Measurements from ENCODE around the gene AGR3. TPM values are rescaled to one million over a fixed set of nuclear protein-coding genes. Genes with fewer than 3 reads are reported as not detected.

Gene AGR3
- total RNA-seq, 1 donor from 2014 or later: not detected

- H3K9ac ChIP-seq: no peak overlapping the region
- no peak overlapping the region for H3K4me2 ChIP-seq
- H3K9me3 ChIP-seq (ENCODE audit: low read depth): no peaks in the 10 kb centered on the region
- no peaks in the 10 kb centered on the region for H3K4me1 ChIP-seq
- Mint-ChIP-seq H3K27me3 (ENCODE audit: insufficient read depth, low read depth) (no peaks in the 10 kb centered on the region), H3K27ac (no peak overlapping the region), H3K36me3 (no peaks in the 10 kb centered on the region), H3K9me3 (peaks cover 12% of the 10 kb centered on the region), H3K4me3 (no peak overlapping the region), H3K4me1 (no peaks in the 10 kb centered on the region)
- H3K27me3 ChIP-seq: no peaks in the 10 kb centered on the region
- H3K4me3 ChIP-seq: no peak overlapping the region
- H3K79me2 ChIP-seq (ENCODE audit: low read depth): no peaks in the 10 kb centered on the region
- H3K36me3 ChIP-seq: no peaks in the 10 kb centered on the region
- no peak for TF ChIP-seq CTCF (IDR thresholded peaks at IDR 0.05)
- TF ChIP-seq EZH2phosphoT487 (IDR thresholded peaks at IDR 0.05): no peak
- TF ChIP-seq EZH2 (IDR thresholded peaks at IDR 0.05): no peak
- H3K27ac ChIP-seq: no peak overlapping the region
- DNase-seq (ENCODE audit: low spot score): no peak
- H4K20me1 ChIP-seq (ENCODE audit: low read depth): no peaks in the 10 kb centered on the region
- H3F3A ChIP-seq (ENCODE audit: low read depth): no peaks in the 10 kb centered on the region
- H2AFZ ChIP-seq (replicated peaks): no peak overlapping the region
Observed at GRCh38 chr7:16833373-16833772, 48.4 kb downstream of the AGR3 start.

GRCh38 chr7:16826060-16826459 lies 55.7 kb downstream of the AGR3 start:
- H2AFZ ChIP-seq (replicated peaks): no peak overlapping the region
- H3K27ac ChIP-seq: no peak overlapping the region
- no peak overlapping the region for H3K4me2 ChIP-seq
- H3K27me3 Mint-ChIP-seq (ENCODE audit: insufficient read depth, low read depth): no peaks in the 10 kb centered on the region
- H3K36me3 ChIP-seq: no peaks in the 10 kb centered on the region
- no peaks in the 10 kb centered on the region for H3K9me3 ChIP-seq (ENCODE audit: low read depth)
- H3K4me1 ChIP-seq: no peaks in the 10 kb centered on the region
- H3F3A ChIP-seq (ENCODE audit: low read depth): no peaks in the 10 kb centered on the region
- H3K27me3 ChIP-seq: no peaks in the 10 kb centered on the region
- H3K36me3 Mint-ChIP-seq: no peaks in the 10 kb centered on the region
- TF ChIP-seq CTCF (IDR thresholded peaks at IDR 0.05) (no peak), EZH2phosphoT487 (IDR thresholded peaks at IDR 0.05) (no peak), EZH2 (IDR thresholded peaks at IDR 0.05) (no peak)
- peaks cover 17% of the 10 kb centered on the region for H3K9me3 Mint-ChIP-seq
- no peak overlapping the region for H3K27ac Mint-ChIP-seq
- no peak overlapping the region for H3K4me3 ChIP-seq
- H4K20me1 ChIP-seq (ENCODE audit: low read depth): no peaks in the 10 kb centered on the region
- no peaks in the 10 kb centered on the region for H3K4me1 Mint-ChIP-seq
- H3K9ac ChIP-seq: no peak overlapping the region
- H3K4me3 Mint-ChIP-seq: no peak overlapping the region
- no peak for DNase-seq (ENCODE audit: low spot score)
- H3K79me2 ChIP-seq (ENCODE audit: low read depth): no peaks in the 10 kb centered on the region

- Mint-ChIP-seq H3K4me1 (peaks cover 10% of the 10 kb centered on the region), H3K4me3 (no peak overlapping the region), H3K36me3 (peaks cover 2% of the 10 kb centered on the region), H3K27me3 (ENCODE audit: insufficient read depth, low read depth) (peaks cover 2% of the 10 kb centered on the region), H3K9me3 (peaks cover 9% of the 10 kb centered on the region), H3K27ac (no peak overlapping the region)
- H3K4me3 ChIP-seq: no peak overlapping the region
- H3K36me3 ChIP-seq: no peaks in the 10 kb centered on the region
- H3F3A ChIP-seq (ENCODE audit: low read depth): no peaks in the 10 kb centered on the region
- H3K4me2 ChIP-seq: no peak overlapping the region
- no peak for DNase-seq (ENCODE audit: low spot score)
- no peak overlapping the region for H2AFZ ChIP-seq (replicated peaks)
- H3K9me3 ChIP-seq (ENCODE audit: low read depth): no peaks in the 10 kb centered on the region
- H3K79me2 ChIP-seq (ENCODE audit: low read depth): no peaks in the 10 kb centered on the region
- no peaks in the 10 kb centered on the region for H3K27me3 ChIP-seq
- no peak for TF ChIP-seq EZH2phosphoT487 (IDR thresholded peaks at IDR 0.05)
- TF ChIP-seq EZH2 (IDR thresholded peaks at IDR 0.05): no peak
- no peak for TF ChIP-seq CTCF (IDR thresholded peaks at IDR 0.05)
- H4K20me1 ChIP-seq (ENCODE audit: low read depth): no peaks in the 10 kb centered on the region
- no peaks in the 10 kb centered on the region for H3K4me1 ChIP-seq
- H3K9ac ChIP-seq: no peak overlapping the region
- H3K27ac ChIP-seq: no peak overlapping the region
Observed at GRCh38 chr7:16822029-16822428, 59.8 kb downstream of the AGR3 start.

Data from neural progenitor cell (in vitro differentiated cells).